Inflammatory macrophage treated with lipopolysaccharide for 1 hour (primary cell): ENCODE measurements around the gene ZDHHC21.

ENCODE experiments used
- DNase-seq, 2 donors: peaks; one replicate each; pipeline ENCODE4 v3.0.0-alpha.2; 2020 to 2022

ZDHHC21 gene

DNA sequence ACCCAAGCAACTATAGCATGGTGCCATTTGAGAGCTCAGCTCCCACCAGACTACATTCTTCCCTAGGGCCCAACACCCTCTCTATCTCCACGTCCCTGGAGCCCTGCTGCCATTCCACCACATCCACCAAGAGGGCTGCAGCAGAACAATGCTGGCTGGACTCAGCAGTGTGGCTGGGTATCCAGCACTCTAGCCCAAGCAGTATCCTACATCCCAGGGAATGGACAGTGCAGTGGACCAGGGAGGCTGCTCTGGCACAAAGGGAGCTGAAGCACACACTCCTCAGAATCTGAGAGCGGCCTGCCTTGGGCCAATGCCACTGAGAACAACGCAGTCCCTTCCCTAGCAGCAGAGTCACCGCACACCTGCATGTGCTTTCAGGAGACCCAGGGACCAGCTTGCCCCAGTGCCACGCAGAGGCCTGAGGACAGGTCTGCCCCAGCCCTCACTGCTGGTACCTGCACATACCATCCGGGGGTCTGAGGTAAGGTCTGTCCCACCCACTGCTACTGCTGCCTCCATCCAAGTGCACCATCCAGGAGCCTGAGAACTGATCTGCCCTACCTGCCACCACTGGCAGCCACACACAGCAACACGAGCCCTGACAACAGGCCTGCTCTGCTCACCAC is 95.9 kb downstream of the ZDHHC21 start:
- DNase-seq = no peak

DNA sequence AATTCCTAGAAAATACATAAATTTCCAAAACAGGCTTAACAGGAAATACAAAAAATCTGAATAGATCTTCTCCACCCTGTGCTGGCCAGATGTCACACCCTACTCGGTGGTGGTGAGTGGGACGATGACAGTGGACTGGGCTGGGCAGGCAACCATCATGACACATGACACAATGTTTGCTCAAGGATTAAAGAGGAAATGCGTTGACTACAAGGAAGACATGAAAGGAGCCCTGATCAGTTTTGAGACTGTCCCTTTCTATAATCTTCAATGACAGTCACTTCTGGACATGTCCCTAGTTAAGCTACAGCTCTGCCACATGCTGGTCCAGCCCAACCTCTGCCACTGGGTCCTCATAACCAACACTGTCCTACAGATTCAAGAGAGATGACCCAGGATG is 99.8 kb downstream of the ZDHHC21 start:
- no peak for DNase-seq

DNA sequence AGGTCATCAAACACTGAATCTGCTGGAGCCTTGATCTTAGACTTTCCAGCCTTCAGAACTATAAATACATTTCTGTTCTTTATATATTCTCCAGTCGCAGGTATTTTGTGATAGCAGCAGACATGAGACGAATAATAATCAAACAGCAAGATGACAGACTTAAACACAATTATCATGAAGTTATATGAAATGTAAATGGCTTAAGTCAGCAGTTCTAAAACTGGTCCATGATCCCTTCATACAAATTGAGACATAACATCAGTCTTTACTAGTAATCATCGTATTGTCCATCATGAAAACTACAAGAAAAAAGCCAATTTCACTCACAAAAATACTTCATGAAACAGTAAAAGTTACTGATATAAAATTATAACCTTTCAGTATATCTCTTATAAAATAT is 101.8 kb downstream of the ZDHHC21 start:
- DNase-seq = no peak

DNA sequence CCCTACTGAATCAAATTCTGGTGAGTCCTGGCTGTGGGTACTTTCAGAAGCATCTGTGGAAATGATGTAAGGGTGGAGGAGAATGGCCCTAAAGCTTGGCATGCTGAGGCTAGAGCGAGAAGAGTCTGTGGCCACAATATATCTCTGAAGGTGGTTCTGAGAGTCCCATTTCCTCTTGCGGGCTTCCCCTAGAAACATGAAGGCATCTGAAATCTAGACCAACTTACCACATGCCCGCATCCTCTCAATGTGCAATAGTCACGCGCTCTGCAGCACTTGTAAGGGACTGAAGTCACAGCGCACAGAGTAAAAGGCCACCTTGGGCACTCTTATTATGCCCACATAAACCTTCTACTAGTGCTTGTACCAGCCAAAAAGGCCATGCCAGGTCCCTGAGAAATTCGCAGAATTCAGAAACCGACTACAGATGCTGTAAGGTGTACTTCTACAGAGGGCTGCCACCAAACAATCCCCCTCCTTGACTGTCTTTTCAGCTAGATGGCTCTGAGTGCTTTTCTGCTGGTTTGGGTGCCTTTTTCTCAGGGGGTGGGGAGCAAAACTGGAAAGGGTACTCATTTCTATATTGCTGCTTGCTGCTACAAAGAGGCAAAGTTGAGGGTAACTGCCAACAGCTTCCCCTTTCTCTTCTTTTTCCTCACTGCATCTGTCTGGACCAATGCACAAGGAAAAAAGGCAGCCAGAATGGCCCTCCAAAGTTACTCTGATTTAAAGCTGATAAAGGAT is 107.3 kb downstream of the ZDHHC21 start:
- DNase-seq = no peak

DNA sequence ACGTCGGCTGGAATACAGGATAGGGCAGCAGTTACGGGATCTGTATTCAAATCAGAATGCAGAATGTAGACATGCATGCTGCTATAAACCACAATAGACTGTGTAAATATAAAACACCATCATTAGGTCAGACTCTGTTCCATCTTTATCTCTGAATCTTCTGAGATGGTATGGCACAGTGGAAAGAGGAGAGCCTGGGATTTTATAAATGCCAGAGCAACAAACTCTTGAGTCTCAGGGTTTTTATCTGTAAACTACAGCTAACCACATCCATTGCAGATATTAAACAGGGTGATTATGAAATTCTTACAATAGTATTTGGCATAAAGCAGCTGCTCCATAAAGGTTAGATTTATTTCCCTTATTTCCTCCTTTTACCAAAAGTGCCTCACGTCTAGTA is 108.7 kb downstream of the ZDHHC21 start:
- DNase-seq = no peak

DNA sequence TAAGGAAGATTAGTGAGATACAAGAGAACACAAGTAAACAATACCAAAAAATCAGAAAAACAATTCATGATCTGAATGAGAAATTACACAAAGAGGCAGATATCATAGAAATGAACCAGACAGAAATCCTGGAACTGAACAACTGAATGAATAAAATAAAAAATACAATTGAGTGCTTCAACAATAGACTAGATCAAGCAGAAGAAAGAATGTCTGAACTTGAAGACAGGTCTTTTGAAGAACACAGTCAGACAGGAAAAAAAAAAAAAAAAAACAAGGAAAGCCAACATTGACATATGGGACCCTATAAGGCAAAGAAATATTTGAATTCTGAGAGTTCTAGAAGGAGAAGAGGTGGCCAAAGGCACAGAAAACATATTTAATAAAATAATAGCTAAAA is 115.2 kb downstream of the ZDHHC21 start:
- DNase-seq = no peak

DNA sequence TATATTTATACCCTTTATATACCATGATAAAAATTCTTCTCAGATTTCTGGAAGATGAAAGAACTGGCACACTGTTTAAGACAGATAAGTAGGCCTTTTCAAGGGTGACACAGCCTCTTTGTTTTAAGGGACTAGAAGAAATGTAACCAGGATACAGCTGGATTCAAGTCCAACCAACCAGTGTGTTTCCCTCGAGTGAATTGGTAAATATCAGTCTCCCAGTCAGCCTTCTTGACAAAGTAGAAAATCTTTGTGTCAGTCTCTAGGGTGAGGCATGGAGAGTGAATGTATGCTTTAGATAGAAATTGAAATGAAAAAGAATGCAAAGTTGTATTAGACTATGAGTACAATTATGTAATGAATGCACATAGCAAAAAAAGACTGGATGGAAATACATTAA is 119.1 kb downstream of the ZDHHC21 start:
- no peak for DNase-seq

DNA sequence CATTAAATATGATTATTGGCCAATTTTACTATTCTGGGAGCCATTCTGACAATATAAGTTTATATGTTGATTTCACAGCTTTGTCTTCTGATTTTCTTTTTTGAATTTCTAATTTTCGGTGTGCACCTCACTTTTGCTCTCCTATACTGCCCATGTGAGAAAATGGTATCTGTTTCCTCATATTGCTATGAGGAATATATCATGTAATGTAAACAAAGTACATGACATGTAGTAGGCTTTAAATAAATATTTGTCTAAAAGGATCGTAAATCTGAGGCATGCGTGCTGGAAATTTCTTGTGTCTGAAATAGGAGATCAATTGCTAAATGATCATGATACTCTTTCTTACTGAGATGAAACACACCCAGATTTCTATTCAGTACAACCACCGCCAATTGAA is 119.9 kb downstream of the ZDHHC21 start:
- no peak for DNase-seq

DNA sequence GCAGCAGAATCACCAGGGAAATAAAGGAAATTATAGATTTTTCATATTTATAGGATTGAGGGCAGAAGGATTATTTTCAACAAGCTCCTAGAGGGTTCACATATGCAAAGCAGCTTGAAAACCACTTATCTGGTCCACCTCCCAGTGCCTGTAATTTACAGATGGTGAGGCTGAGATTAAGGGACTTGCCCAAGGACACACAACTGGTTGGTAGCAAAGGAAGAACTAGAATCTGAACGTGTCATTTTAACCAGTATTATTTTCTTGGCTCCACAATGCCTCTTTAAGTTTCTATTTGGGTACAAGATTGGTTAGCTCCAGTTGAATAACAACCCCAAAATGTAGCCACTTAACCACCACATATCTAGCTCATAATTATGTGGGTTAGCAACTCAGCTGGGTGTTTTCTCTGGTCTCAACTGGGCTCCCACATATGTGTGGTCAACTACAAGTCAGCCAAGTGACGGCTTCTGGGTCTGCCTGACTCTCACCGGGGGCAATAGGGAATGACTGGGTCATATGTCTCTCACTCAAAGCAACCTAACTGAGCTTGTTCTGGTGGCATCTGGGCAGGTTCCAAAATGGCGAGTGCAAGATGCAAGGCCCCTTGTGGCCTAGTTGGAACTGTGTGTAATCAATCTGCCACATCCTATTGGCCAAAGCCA is 127.7 kb downstream of the ZDHHC21 start:
- no peak for DNase-seq

DNA sequence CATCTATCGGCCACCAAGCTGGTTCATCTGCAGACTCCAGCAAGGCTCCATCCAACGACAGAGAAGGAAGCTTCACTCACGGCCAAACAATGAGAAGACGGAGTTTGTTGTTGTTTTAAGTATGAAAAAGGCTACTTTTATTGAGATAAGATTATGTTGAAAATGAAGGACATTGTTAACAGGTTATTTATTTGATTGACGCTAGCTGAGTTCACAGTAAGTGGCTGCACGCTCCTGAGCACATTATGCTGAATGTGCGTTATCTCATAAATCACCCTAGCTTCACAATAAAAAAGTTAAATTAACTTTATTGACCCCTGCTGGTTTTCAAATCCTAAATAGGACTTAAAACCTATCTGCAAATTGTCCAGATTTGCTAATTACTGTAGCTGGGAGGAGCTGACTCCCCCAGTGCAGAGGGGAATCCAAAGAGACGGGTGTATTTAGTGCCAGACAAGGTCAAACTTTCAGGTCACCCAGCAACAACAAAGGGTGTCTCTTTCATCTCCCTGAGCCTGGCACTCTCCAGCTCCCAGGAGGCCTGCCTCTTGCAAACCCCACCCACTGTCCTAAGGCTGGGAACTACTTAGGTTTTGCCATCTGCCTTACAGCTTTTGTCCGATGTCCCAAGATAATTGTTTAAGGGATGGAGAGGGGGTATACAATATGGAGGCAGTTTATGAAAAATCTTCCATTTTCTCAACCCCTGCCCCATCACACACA is 129.2 kb downstream of the ZDHHC21 start:
- no peak for DNase-seq

DNA sequence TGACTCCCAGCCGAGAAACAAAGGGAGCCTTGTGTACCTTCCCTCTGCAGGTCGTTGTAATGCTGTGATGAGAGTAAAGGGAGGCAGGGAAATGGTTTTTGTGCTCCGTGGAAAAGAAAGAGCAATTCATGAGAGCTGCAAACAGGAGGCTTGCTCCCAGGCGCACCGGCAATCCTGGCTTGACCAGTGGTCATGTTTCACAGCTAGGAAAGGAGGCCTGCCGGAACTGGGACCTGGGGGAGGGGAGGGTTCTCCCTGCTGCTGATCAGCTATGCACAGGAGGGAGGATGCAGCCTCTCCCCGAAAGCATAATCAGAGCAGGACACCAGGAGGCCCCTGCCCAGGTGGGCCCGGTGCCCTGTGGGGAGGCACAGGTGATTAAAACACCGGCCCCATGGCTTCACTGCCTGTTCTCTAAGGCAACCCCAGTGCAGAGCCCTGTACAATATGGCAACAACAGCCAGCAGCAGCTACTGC is 131.3 kb downstream of the ZDHHC21 start:
- DNase-seq = no peak
